ENCODE results near the gene TMED4. TPM values are rescaled to one million over a fixed set of nuclear protein-coding genes. Genes with fewer than 3 reads are reported as not detected.

The TMED4 gene
- total and polyA plus RNA-seq, 2 of the 13 experiments (the other 11 are each of a cell fraction or from before 2014, with no cell fraction given), result 81.4 to 109 TPM

GRCh38 chr7:44541876-44542610 is 40.0 kb downstream of the TMED4 start (continued):
- TF ChIP-seq SNAPC4 (CRISPR knock-in tag; IDR thresholded peaks at IDR 0.05) (no peak), IKZF4 (CRISPR knock-in tag; IDR thresholded peaks at IDR 0.05; ENCODE audit: borderline replicate concordance, low read depth, not compliant biosample characterization) (no peak), BCL6 (CRISPR knock-in tag; IDR thresholded peaks at IDR 0.05) (peak; percentile 26; the same call in 1 of the 2 replicates), ZNF878 (CRISPR knock-in tag; IDR thresholded peaks at IDR 0.05) (no peak), ZNF674 (CRISPR knock-in tag; IDR thresholded peaks at IDR 0.05; ENCODE audit: low read depth) (no peak; the same call in 1 of the 2 replicates), ZNF646 (CRISPR knock-in tag; IDR thresholded peaks at IDR 0.05) (no peak), ZNF589 (CRISPR knock-in tag; conservative IDR thresholded peaks at IDR 0.05) (0 out of 2 replicates have a peak, but pooled peaks have one; percentile 23), ZC3H4 (CRISPR knock-in tag; IDR thresholded peaks at IDR 0.05; ENCODE audit: borderline replicate concordance) (peak; percentile 70; the same call in 1 of the 2 replicates), RFXAP (CRISPR knock-in tag; IDR thresholded peaks at IDR 0.05; ENCODE audit: borderline replicate concordance) (no peak), SRY (CRISPR knock-in tag; IDR thresholded peaks at IDR 0.05) (no peak), ZNF737 (CRISPR knock-in tag; IDR thresholded peaks at IDR 0.05; ENCODE audit: borderline replicate concordance) (0 out of 2 replicates have a peak, but pooled peaks have one; percentile 27)
- TF ChIP-seq, protein P1, sequence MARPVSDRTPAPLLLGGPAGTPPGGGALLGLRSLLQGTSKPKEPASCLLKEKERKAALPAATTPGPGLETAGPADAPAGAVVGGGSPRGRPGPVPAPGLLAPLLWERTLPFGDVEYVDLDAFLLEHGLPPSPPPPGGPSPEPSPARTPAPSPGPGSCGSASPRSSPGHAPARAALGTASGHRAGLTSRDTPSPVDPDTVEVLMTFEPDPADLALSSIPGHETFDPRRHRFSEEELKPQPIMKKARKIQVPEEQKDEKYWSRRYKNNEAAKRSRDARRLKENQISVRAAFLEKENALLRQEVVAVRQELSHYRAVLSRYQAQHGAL (CRISPR knock-in tag; IDR thresholded peaks at IDR 0.05; ENCODE audit: not compliant biosample characterization), result no peak
- TF ChIP-seq, protein P2, sequence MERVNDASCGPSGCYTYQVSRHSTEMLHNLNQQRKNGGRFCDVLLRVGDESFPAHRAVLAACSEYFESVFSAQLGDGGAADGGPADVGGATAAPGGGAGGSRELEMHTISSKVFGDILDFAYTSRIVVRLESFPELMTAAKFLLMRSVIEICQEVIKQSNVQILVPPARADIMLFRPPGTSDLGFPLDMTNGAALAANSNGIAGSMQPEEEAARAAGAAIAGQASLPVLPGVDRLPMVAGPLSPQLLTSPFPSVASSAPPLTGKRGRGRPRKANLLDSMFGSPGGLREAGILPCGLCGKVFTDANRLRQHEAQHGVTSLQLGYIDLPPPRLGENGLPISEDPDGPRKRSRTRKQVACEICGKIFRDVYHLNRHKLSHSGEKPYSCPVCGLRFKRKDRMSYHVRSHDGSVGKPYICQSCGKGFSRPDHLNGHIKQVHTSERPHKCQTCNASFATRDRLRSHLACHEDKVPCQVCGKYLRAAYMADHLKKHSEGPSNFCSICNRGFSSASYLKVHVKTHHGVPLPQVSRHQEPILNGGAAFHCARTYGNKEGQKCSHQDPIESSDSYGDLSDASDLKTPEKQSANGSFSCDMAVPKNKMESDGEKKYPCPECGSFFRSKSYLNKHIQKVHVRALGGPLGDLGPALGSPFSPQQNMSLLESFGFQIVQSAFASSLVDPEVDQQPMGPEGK (CRISPR knock-in tag; IDR thresholded peaks at IDR 0.05), result peak; percentile 86
